ENCODE data around the gene STXBP4.

STXBP4 gene

GRCh38 chr17:55172612-55173011, 204.0 kb downstream of the STXBP4 start:
- TF ChIP-seq SIN3A (IDR thresholded peaks at IDR 0.05; ENCODE audit: borderline replicate concordance, insufficient read depth, low read length) (no peak), TAF1 (IDR thresholded peaks at IDR 0.05; ENCODE audit: borderline replicate concordance, insufficient read depth, low read length) (no peak), FOXP2 (optimal IDR thresholded peaks at IDR 0.05; ENCODE audit: borderline replicate concordance, extremely low read depth, extremely low read length, insufficient read depth) (no peak), POLR2AphosphoS5 (IDR thresholded peaks at IDR 0.05; ENCODE audit: low read depth, low read length) (no peak)
- TF ChIP-seq, protein P1, sequence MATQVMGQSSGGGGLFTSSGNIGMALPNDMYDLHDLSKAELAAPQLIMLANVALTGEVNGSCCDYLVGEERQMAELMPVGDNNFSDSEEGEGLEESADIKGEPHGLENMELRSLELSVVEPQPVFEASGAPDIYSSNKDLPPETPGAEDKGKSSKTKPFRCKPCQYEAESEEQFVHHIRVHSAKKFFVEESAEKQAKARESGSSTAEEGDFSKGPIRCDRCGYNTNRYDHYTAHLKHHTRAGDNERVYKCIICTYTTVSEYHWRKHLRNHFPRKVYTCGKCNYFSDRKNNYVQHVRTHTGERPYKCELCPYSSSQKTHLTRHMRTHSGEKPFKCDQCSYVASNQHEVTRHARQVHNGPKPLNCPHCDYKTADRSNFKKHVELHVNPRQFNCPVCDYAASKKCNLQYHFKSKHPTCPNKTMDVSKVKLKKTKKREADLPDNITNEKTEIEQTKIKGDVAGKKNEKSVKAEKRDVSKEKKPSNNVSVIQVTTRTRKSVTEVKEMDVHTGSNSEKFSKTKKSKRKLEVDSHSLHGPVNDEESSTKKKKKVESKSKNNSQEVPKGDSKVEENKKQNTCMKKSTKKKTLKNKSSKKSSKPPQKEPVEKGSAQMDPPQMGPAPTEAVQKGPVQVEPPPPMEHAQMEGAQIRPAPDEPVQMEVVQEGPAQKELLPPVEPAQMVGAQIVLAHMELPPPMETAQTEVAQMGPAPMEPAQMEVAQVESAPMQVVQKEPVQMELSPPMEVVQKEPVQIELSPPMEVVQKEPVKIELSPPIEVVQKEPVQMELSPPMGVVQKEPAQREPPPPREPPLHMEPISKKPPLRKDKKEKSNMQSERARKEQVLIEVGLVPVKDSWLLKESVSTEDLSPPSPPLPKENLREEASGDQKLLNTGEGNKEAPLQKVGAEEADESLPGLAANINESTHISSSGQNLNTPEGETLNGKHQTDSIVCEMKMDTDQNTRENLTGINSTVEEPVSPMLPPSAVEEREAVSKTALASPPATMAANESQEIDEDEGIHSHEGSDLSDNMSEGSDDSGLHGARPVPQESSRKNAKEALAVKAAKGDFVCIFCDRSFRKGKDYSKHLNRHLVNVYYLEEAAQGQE (IDR thresholded peaks at IDR 0.05; ENCODE audit: insufficient read depth in 1 of 2, low read depth in 2 of 2, low read length in 2 of 2), result no peak

GRCh38 chr17:55174133-55174532, 205.6 kb downstream of the STXBP4 start:
- TF ChIP-seq FOXP2 (optimal IDR thresholded peaks at IDR 0.05; ENCODE audit: borderline replicate concordance, extremely low read depth, extremely low read length, insufficient read depth) (no peak), SIN3A (IDR thresholded peaks at IDR 0.05; ENCODE audit: borderline replicate concordance, insufficient read depth, low read length) (no peak), POLR2AphosphoS5 (IDR thresholded peaks at IDR 0.05; ENCODE audit: low read depth, low read length) (no peak), TAF1 (IDR thresholded peaks at IDR 0.05; ENCODE audit: borderline replicate concordance, insufficient read depth, low read length) (no peak)
- TF ChIP-seq, protein P1 (IDR thresholded peaks at IDR 0.05; ENCODE audit: insufficient read depth in 1 of 2, low read depth in 2 of 2, low read length in 2 of 2), result no peak

GRCh38 chr17:55175788-55176427, 207.3 kb downstream of the STXBP4 start:
- no peak for TF ChIP-seq FOXP2 (optimal IDR thresholded peaks at IDR 0.05; ENCODE audit: borderline replicate concordance, extremely low read depth, extremely low read length, insufficient read depth)
- no peak for TF ChIP-seq POLR2AphosphoS5 (IDR thresholded peaks at IDR 0.05; ENCODE audit: low read depth, low read length)
- no peak for TF ChIP-seq TAF1 (IDR thresholded peaks at IDR 0.05; ENCODE audit: borderline replicate concordance, insufficient read depth, low read length)
- TF ChIP-seq, protein P1 (IDR thresholded peaks at IDR 0.05; ENCODE audit: insufficient read depth in 1 of 2, low read depth in 2 of 2, low read length in 2 of 2), result no peak
- TF ChIP-seq SIN3A (IDR thresholded peaks at IDR 0.05; ENCODE audit: borderline replicate concordance, insufficient read depth, low read length), result no peak

DNA sequence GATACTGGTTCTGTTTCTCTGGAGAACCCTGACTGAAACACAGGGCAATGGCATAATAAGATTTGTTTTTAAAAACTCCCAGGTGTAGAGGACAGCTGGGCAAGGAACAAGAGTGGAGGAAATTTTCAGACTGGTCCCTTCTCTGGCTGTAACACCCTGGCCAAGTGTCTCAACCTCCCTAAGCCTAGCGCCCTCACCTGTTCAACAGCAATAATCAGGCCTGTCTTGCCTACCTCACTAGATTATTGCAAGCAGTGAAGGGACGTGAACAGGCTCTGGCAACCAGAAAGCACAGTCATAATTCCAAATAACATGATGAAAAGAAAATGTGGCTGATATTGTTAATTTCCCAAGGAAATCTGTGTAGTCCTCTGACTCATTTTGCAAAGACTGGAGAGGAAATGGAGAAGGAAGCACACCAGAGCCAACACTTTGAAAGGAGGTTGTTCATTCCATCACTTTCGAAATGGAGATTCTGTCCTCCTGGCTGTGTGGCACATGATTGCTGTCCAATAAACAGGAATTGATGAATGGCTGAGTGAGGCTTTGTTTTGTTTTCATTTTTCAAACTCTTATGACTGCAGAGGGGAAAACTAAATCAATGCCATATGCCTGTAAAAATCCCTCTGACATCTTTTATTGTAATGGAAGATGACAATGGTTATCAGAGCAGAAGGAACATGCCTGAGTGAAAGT, 208.7 kb downstream of the STXBP4 start:
- TF ChIP-seq, protein P1 (IDR thresholded peaks at IDR 0.05; ENCODE audit: insufficient read depth in 1 of 2, low read depth in 2 of 2, low read length in 2 of 2), result no peak
- no peak for TF ChIP-seq FOXP2 (optimal IDR thresholded peaks at IDR 0.05; ENCODE audit: borderline replicate concordance, extremely low read depth, extremely low read length, insufficient read depth)
- no peak for TF ChIP-seq SIN3A (IDR thresholded peaks at IDR 0.05; ENCODE audit: borderline replicate concordance, insufficient read depth, low read length)
- no peak for TF ChIP-seq POLR2AphosphoS5 (IDR thresholded peaks at IDR 0.05; ENCODE audit: low read depth, low read length)
- no peak for TF ChIP-seq TAF1 (IDR thresholded peaks at IDR 0.05; ENCODE audit: borderline replicate concordance, insufficient read depth, low read length)
